Natural killer cell (primary cell): ENCODE measurements around the gene CMTM8. TPM values are rescaled to one million over a fixed set of nuclear protein-coding genes. Genes with fewer than 3 reads are reported as not detected.

ENCODE experiments used
- ATAC-seq, 3 donors: fragments of 150-1000 bp in 2 of 3; fragments of 200-7000 bp in 1 of 3; cut with Tn5 transposase; 1 replicate in 1 of 3; 2 replicates in 2 of 3; pipeline ENCODE4 v1.10.0; 2021; ENCODE audit warnings: mild to moderate bottlenecking in 2 of 3, moderate library complexity in 2 of 3
- DNase-seq, 2 donors: peaks; one replicate each; pipeline versions ENCODE4 v3.0.0 to v3.0.0-alpha.2; 2013 to 2021; ENCODE audit warnings: mixed read lengths in 1 of 2
- H3K27ac ChIP-seq: one replicate; pipeline ENCODE4 v1.5.1; 2013; ENCODE audit warnings: mild to moderate bottlenecking, low read length
- H3K27me3 ChIP-seq: one replicate; pipeline ENCODE4 v1.6.1; 2013; ENCODE audit warnings: low read length; ENCODE audit not compliant: control insufficient read depth, insufficient read depth
- H3K36me3 ChIP-seq: one replicate; pipeline ENCODE4 v1.6.1; 2013; ENCODE audit warnings: low read length; ENCODE audit not compliant: control insufficient read depth, insufficient read depth
- H3K4me1 ChIP-seq: one replicate; pipeline ENCODE4 v1.6.1; 2013; ENCODE audit warnings: low read length; ENCODE audit not compliant: control insufficient read depth, insufficient read depth
- H3K4me3 ChIP-seq: one replicate; pipeline ENCODE4 v1.5.1; 2013; ENCODE audit warnings: low read length
- H3K9me3 ChIP-seq: one replicate; pipeline ENCODE4 v1.6.1; 2013; ENCODE audit warnings: low read length; ENCODE audit not compliant: control insufficient read depth, insufficient read depth
- H3K27ac Mint-ChIP-seq, 2 donors: one replicate each; pipeline ENCODE4 v1.8.0; 2022; ENCODE audit warnings: mild to moderate bottlenecking in 2 of 2, mixed read lengths in 2 of 2, moderate library complexity in 1 of 2
- H3K27me3 Mint-ChIP-seq, 2 donors: one replicate each; pipeline ENCODE4 v1.8.0; 2022; ENCODE audit warnings: low read depth in 2 of 2, mixed read lengths in 2 of 2
- H3K36me3 Mint-ChIP-seq: one replicate; pipeline ENCODE4 v1.8.0; 2022; ENCODE audit warnings: mixed read lengths
- H3K4me1 Mint-ChIP-seq, 2 donors: one replicate each; pipeline ENCODE4 v1.8.0; 2022; ENCODE audit warnings: mixed read lengths in 2 of 2
- H3K4me3 Mint-ChIP-seq: one replicate; pipeline ENCODE4 v1.8.0; 2022; ENCODE audit warnings: mild to moderate bottlenecking, moderate library complexity, mixed read lengths
- H3K9me3 Mint-ChIP-seq, 2 donors: one replicate each; pipeline ENCODE4 v1.8.0; 2022; ENCODE audit warnings: mixed read lengths in 2 of 2
- CTCF ChIP-seq: fragments of 200-600 bp; IDR thresholded peaks from one replicate; pipeline ENCODE4 v1.8.0; 2022; ENCODE audit warnings: antibody characterized with exemption
- WGBS: methylation state at CpG from one replicate; pipeline ENCODE4 v1.1.7; 2013; ENCODE audit warnings: missing lambda C conversion rate; ENCODE audit not compliant: insufficient coverage; 5-methylcytosine and 5-hydroxymethylcytosine counted together
- intact Hi-C: fragments of 100-400 bp; cut with micrococcal nuclease; formaldehyde crosslinking; loops from one replicate; pipeline ENCODE4 v1.14.2; 2022
- total RNA-seq, 4 donors: library from RNA; stranded (reverse); fragments of 120-200 nt in 1 of 4; gene quantifications; one replicate each; pipeline versions ENCODE4 v1.2.3 to v1.2.4, GENCODE V29; 2013 to 2022

CMTM8 gene
- total RNA-seq, 3 donors from 2014 or later (not counting 1 experiment from before 2014, with no cell fraction given), result 0.31 to 0.88 (median 0.83) TPM

DNA sequence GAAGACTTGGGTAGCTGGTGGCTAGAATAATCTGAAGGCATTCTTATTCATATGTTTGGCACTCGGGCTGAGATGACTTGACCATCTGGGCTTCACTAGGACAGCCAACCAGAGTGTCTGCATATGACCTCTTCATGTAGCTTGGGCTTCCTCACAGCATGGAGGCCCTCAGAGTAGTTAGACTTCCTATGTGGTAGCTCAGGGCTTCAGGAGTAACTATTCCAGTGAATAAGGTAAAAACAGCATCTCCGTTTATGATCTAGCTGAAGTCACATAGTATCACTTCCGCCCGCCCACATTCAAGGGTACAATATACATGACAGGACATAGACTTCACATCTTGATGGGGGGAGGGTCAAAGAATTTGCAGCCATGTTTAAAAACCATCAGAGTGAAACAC, 18.9 kb upstream of the CMTM8 start:
- 26% methylated on average over 1 of the region's 4 CpGs for WGBS
- H3K36me3 ChIP-seq, result no peaks in the 10 kb centered on the region
- no peak for TF ChIP-seq CTCF
- no peaks in the 10 kb centered on the region for H3K4me1 ChIP-seq
- H3K27ac Mint-ChIP-seq, result no peak overlapping the region
- no peak overlapping the region for H3K4me3 Mint-ChIP-seq
- intact Hi-C loops, result no loop called here
- ATAC-seq, result no peak
- no peak for DNase-seq
- H3K27me3 Mint-ChIP-seq, result peaks cover 6 to 30% of the 10 kb centered on the region in 2 donors
- H3K9me3 ChIP-seq, result peaks cover 4% of the 10 kb centered on the region
- no peak overlapping the region for H3K27ac ChIP-seq
- no peaks in the 10 kb centered on the region for H3K4me1 Mint-ChIP-seq
- no peaks in the 10 kb centered on the region for H3K27me3 ChIP-seq
- no peaks in the 10 kb centered on the region for H3K36me3 Mint-ChIP-seq
- H3K9me3 Mint-ChIP-seq, result no peaks in the 10 kb centered on the region
- no peak overlapping the region for H3K4me3 ChIP-seq

DNA sequence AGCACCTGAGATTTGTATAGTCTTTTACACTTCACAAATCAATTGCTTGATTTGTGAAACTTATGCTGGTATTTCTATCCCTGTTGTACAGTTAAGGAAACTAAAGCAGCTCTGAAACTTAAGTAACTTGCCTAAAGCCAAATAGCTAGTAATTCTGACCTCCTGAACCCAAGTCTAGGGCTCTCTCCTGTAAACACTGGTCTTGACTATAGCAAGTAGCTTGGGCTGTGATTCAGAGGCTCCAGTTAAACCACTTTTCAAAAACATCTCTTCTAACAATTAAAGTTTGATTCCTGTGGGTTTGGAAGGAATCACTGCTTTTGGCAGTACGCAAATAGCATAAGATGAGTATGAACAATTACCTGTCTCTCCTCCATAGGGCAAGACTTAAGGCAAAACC, 18.5 kb upstream of the CMTM8 start:
- Histone ChIP-seq H3K4me3 (no peak overlapping the region), H3K4me1 (no peaks in the 10 kb centered on the region), H3K27me3 (no peaks in the 10 kb centered on the region), H3K27ac (no peak overlapping the region), H3K9me3 (peaks cover 4% of the 10 kb centered on the region), H3K36me3 (no peaks in the 10 kb centered on the region)
- Mint-ChIP-seq H3K27ac (no peak overlapping the region), H3K27me3 (peaks cover 6 to 31% of the 10 kb centered on the region in 2 donors), H3K9me3 (no peaks in the 10 kb centered on the region), H3K4me3 (no peak overlapping the region), H3K36me3 (no peaks in the 10 kb centered on the region), H3K4me1 (no peaks in the 10 kb centered on the region)
- intact Hi-C loops, result no loop called here
- 100% methylated on average over 1 of the region's 1 CpG for WGBS
- no peak for DNase-seq
- ATAC-seq, result no peak
- TF ChIP-seq CTCF, result no peak

DNA sequence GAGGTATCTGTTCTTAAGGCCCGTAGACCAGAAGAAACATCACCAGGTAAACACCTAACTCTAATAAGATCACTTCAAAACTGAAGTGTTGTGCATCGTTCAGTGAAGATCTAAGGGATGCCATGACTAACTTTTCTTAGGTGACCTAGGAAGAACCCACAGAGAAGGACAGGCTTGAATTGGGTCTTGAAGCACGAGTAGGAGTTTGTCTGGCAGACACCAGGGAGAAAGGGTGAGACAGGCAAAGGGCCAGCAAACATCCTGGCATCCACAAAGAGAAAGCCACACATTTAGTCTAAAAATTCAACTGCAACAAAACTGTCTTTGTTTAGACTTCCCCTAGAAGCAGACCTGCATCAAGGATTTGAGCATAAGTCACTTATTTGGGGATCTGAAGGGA, 15.5 kb upstream of the CMTM8 start:
- TF ChIP-seq CTCF, result no peak
- intact Hi-C loops, result no loop called here
- 93% methylated on average over 3 of the region's 3 CpGs for WGBS
- Mint-ChIP-seq H3K9me3 (no peaks in the 10 kb centered on the region), H3K27me3 (peaks cover 6 to 31% of the 10 kb centered on the region in 2 donors), H3K4me3 (no peak overlapping the region), H3K27ac (no peak overlapping the region), H3K36me3 (no peaks in the 10 kb centered on the region), H3K4me1 (no peaks in the 10 kb centered on the region)
- Histone ChIP-seq H3K27me3 (no peaks in the 10 kb centered on the region), H3K27ac (no peak overlapping the region), H3K36me3 (no peaks in the 10 kb centered on the region), H3K9me3 (peaks cover 4% of the 10 kb centered on the region), H3K4me3 (no peak overlapping the region), H3K4me1 (no peaks in the 10 kb centered on the region)
- DNase-seq, result no peak
- ATAC-seq, result no peak

DNA sequence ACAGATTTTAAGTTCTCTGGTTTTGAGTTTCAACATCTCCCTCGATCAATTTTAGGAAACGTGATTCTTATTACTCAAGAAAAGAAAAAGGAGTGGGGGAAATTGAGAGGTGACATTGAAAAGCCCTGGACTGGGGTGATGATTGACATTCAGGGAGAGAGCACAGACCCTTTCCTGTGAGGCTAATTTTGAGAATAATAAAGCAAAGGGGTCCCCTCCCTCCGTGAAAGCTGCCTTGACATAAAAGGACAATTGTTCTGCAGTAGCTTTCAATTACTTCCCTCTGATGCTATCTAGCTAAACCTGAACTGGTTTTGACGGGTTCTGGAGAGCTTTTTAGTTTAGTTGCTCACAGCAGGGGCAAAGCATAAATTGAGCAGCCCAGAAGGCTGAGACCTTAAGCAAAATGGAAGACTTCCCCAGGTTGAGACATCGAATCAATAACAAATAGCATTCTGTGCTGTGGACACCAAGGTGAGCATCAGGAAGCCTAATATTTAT, 14.4 kb upstream of the CMTM8 start:
- Histone ChIP-seq H3K36me3 (no peaks in the 10 kb centered on the region), H3K27ac (no peak overlapping the region), H3K4me1 (no peaks in the 10 kb centered on the region), H3K4me3 (no peak overlapping the region), H3K27me3 (no peaks in the 10 kb centered on the region), H3K9me3 (peaks cover 4% of the 10 kb centered on the region)
- Mint-ChIP-seq H3K9me3 (no peaks in the 10 kb centered on the region), H3K4me1 (no peaks in the 10 kb centered on the region), H3K4me3 (no peak overlapping the region), H3K36me3 (no peaks in the 10 kb centered on the region), H3K27ac (no peak overlapping the region), H3K27me3 (peaks cover 0 to 22% of the 10 kb centered on the region in 2 donors)
- intact Hi-C loops, result no loop called here
- DNase-seq (no peak), ATAC-seq (no peak)
- 84% methylated on average over 5 of the region's 5 CpGs for WGBS
- no peak for TF ChIP-seq CTCF
